Activated naive CD4-positive, alpha-beta T cell treated with anti-CD3 and anti-CD28 coated beads, Interleukin-2, amount 50 U/mL, for 24 hours (primary cell): Measurements from ENCODE around the gene CCDC102A.
A peak's percentile ranks its signal among the peaks of the same experiment; 100 is the strongest.

ENCODE experiments used
- H3K27ac Mint-ChIP-seq: one replicate; pipeline ENCODE4 v1.8.0; 2021; ENCODE audit warnings: mild to moderate bottlenecking, mixed read lengths
- H3K27me3 Mint-ChIP-seq: one replicate; pipeline ENCODE4 v1.8.0; 2021; ENCODE audit warnings: mixed read lengths
- H3K36me3 Mint-ChIP-seq: one replicate; pipeline ENCODE4 v1.8.0; 2021; ENCODE audit warnings: mixed read lengths
- H3K4me1 Mint-ChIP-seq: one replicate; pipeline ENCODE4 v1.8.0; 2021; ENCODE audit warnings: mixed read lengths
- H3K4me3 Mint-ChIP-seq: one replicate; pipeline ENCODE4 v1.8.0; 2021; ENCODE audit warnings: mild to moderate bottlenecking, mixed read lengths
- H3K9me3 Mint-ChIP-seq: one replicate; pipeline ENCODE4 v1.8.0; 2021; ENCODE audit warnings: mixed read lengths

The CCDC102A gene

DNA sequence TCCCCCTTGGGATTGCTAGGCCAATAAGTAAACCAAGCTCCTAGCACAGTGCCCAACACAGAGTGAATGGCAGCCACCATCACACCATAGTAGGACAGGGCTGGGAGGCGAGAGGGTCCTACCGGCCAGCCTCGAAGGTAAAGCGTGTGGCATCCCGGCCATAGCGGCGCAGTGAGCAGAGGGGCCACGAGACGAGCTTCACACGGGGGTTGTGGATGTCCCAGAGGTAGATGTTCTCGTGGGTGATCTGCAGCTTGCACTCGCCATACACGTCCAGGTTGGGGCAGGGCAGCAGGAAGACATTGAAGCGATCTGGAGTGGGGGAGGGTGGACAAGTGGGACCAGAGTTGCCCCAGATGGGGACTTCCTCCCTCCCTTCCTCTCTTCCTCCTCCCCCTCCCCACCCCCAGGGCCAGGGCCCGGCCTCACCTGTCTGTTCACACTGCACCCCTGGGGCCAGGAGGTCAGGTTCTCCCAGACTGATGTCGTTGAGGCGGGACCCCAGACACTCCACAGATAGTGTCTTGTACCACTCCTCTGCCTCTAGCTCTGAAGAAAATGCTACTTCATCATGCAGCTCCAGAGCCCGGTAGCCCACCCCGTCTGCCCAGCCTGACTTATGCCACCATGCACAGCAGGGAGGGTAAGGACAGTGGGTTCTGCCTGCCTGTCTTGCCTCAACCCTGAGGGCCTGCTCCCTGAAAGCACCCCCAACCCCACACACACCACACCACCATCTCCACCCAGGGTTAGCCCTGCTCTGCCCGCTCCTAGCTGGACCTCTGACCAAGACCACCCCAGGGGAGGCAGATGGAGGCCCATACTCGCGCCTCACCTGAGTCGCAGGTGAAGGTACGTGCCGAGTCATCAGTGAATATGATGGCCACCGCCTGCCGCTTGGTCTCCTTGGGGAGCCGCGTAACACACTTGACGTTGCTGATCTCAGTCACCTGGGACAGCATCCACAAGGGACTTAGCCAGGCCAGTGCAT, 61.4 kb downstream of the CCDC102A start:
- H3K4me1 Mint-ChIP-seq: peaks cover 15% of the 10 kb centered on the region
- H3K4me3 Mint-ChIP-seq: no peak overlapping the region
- H3K27me3 Mint-ChIP-seq: no peaks in the 10 kb centered on the region
- peaks cover 6% of the 10 kb centered on the region for H3K36me3 Mint-ChIP-seq
- H3K27ac Mint-ChIP-seq: no peak overlapping the region
- no peaks in the 10 kb centered on the region for H3K9me3 Mint-ChIP-seq

DNA sequence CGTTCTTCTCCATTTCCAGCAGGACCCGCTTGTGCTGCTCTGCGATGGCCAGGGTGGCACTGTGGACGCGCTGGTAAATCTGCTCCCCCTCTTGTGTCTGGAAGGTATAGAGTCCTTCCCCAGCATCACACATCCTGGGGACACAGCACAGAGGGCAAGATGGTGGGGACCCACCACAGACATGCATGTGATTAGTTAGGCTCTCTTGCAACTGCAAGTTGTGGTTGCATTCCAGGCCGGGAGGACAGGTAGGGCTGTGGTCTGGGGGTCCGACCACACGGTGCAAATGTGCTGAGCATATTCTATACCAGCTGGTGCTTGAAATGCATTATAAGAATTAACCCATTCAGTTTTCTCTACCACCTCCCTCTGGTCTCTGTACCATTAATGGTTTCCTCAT, 62.5 kb downstream of the CCDC102A start:
- H3K4me3 Mint-ChIP-seq: no peak overlapping the region
- no peaks in the 10 kb centered on the region for H3K27me3 Mint-ChIP-seq
- peaks cover 15% of the 10 kb centered on the region for H3K4me1 Mint-ChIP-seq
- no peak overlapping the region for H3K27ac Mint-ChIP-seq
- H3K36me3 Mint-ChIP-seq: peaks cover 6% of the 10 kb centered on the region
- H3K9me3 Mint-ChIP-seq: no peaks in the 10 kb centered on the region

DNA sequence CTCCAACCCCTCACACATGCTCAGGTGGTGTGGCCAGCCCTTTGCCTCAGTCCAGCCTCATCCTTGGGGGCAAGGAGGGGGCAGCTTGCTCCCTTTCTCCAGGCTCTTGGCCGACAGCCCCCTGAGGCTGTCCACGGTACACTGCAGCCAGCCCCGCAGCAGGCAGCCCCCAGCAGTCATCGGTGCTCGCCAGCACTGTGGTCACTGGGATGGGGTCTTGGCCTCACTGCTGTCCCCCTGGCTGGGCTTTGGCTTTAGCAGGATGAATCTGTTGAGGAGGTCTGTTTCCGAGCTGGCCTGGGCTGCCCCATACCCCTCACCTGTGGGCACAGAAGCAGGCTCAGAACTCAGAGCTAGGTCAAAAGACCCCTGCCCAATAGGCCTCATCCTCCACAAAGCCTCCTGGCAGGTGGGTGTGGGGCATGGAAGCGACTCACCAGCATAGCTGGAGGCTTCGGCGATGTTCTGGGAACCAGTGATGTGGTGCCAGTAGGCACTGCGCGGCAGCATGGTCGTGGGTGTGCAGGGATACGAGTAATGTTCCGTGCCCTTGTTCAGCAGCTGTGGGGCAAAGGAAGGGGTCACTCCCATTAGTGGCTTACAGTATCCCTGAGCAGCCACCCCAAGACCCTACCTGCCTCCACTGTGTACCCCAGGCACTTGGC, 63.1 kb downstream of the CCDC102A start:
- no peaks in the 10 kb centered on the region for H3K27me3 Mint-ChIP-seq
- no peak overlapping the region for H3K27ac Mint-ChIP-seq
- no peak overlapping the region for H3K4me3 Mint-ChIP-seq
- H3K4me1 Mint-ChIP-seq: peaks cover 12% of the 10 kb centered on the region
- H3K36me3 Mint-ChIP-seq: peaks cover 4% of the 10 kb centered on the region
- H3K9me3 Mint-ChIP-seq: no peaks in the 10 kb centered on the region

DNA sequence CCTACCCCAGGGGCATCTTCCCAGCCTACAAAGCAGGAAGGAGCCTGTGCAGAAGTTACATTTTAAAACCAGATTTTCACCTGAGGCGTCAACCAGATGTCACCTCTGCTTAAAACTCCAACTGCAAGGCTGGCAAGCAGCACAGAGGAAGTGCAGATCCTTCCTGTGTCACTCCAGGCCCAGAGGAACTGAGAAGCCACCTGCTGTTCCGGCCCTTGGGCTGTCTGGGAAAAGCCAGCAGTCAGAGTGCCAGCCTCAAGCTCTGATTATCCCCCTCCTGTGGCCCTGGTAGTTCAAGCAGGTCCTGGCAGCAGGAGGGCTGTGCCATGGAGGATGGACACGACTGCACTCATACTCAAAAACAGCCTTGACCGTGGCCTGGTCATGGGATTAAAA, 63.7 kb downstream of the CCDC102A start:
- H3K27ac Mint-ChIP-seq: no peak overlapping the region
- peaks cover 5% of the 10 kb centered on the region for H3K36me3 Mint-ChIP-seq
- no peak overlapping the region for H3K4me3 Mint-ChIP-seq
- H3K4me1 Mint-ChIP-seq: peaks cover 12% of the 10 kb centered on the region
- H3K27me3 Mint-ChIP-seq: no peaks in the 10 kb centered on the region
- no peaks in the 10 kb centered on the region for H3K9me3 Mint-ChIP-seq

DNA sequence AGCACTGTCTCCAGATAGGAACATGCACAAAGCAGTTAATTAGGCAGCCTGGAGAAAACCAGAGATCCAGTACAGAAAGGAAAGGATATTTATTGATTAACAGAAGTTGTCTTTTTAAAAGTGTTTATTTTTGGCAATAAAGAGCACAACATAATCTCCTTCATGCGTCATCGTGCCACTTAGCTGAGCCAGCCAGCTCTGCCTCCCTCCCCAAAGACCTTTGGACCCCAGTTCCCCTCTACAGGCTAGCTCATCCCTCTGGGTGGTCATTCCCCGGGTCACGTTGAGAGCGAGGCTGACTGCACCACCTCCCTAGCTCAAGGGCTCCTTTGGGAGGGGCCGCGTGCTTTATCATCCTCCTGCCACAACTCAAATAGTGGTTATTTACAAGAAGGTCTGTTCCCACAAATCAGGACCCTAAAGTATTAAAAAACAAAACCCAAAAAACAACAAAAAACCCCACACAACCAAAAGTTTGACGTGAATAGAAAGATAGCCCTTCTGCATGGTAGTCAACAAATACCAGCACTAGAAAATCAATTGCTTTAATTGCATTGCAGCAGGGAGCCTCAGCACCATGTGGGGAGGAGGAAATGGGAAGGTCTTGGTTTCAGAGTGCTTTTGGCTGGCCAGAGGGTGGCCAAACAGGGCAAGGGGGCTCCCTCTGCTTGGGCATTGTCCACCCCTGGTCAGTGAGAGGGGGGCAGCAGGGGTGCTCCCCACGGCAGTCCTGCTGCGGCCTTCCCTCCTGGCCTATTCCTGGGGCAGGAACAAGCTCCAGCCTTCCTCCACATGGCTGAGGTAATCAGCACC, 64.3 kb downstream of the CCDC102A start:
- H3K27ac Mint-ChIP-seq: peak overlapping the region; percentile 67
- H3K27me3 Mint-ChIP-seq: no peaks in the 10 kb centered on the region
- H3K36me3 Mint-ChIP-seq: peaks cover 7% of the 10 kb centered on the region
- peaks cover 12% of the 10 kb centered on the region for H3K4me1 Mint-ChIP-seq
- H3K9me3 Mint-ChIP-seq: no peaks in the 10 kb centered on the region
- no peak overlapping the region for H3K4me3 Mint-ChIP-seq

DNA sequence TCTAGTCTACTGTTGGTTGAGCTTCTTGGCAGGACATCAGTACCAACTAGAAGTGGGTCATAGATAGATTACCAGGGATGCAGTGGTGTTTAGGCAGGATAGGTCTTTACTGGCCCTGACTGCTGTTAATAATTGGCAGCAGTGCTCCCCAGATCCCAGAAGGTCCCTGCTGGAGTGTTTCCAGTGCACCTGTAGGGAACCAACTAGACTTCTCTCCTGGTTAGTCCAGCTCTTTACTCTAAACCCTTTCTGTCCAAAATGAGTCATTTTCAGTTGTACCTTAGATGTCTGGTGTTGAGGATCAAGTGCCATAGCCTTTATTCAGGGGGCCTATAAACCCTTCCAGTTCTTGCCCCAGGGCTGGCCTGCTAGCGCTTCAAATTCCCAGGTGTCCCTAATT, 65.2 kb downstream of the CCDC102A start:
- Mint-ChIP-seq H3K4me3 (no peak overlapping the region), H3K27me3 (no peaks in the 10 kb centered on the region), H3K27ac (no peak overlapping the region), H3K9me3 (no peaks in the 10 kb centered on the region), H3K36me3 (peaks cover 7% of the 10 kb centered on the region), H3K4me1 (peaks cover 7% of the 10 kb centered on the region)

DNA sequence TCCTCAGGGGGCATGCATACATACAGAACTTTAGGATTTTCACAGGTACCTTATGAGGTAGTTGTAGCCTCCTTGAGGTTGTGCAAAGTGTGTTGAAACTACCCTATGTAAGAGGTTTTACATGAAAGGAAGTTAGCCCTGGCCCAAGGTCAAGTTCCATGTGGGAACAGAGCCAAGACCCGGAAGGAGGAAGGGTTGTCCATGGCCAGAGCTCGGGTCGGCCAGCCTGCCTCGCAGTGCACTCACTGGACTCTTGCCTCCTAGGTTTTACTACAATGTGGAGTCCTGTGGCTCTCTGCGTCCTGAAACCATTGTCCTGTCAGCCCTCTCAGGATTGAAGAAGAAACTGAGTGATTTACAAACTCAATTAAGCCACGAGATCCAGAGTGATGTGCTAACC, 65.7 kb downstream of the CCDC102A start:
- no peak overlapping the region for H3K4me3 Mint-ChIP-seq
- no peaks in the 10 kb centered on the region for H3K9me3 Mint-ChIP-seq
- peaks cover 7% of the 10 kb centered on the region for H3K36me3 Mint-ChIP-seq
- H3K4me1 Mint-ChIP-seq: peaks cover 8% of the 10 kb centered on the region
- H3K27me3 Mint-ChIP-seq: no peaks in the 10 kb centered on the region
- H3K27ac Mint-ChIP-seq: no peak overlapping the region

DNA sequence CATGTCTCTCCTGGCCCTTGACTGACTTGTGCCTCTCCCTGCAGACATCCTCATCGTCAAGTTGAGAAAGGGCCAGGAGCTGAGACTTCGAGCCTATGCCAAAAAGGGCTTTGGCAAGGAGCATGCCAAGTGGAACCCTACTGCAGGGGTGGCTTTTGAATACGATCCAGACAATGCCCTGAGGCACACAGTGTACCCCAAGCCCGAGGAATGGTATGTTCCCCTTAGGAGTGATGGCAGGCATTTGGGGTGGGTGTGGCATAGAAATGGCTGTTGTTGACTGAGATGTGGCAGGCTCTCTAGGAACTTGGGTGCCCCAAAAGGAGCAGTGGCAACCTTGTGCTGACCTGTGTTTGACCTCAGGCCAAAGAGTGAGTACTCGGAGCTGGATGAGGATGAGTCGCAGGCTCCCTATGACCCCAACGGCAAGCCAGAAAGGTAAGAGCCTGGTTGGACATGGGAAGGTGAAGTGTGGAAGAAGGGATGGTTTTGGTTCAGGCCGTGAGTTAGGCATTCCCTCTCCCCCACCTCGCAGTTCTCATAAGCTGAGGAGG, 66.4 kb downstream of the CCDC102A start:
- Mint-ChIP-seq H3K4me1 (peaks cover 13% of the 10 kb centered on the region), H3K4me3 (no peak overlapping the region), H3K27ac (no peak overlapping the region), H3K36me3 (peaks cover 7% of the 10 kb centered on the region), H3K9me3 (no peaks in the 10 kb centered on the region), H3K27me3 (no peaks in the 10 kb centered on the region)

DNA sequence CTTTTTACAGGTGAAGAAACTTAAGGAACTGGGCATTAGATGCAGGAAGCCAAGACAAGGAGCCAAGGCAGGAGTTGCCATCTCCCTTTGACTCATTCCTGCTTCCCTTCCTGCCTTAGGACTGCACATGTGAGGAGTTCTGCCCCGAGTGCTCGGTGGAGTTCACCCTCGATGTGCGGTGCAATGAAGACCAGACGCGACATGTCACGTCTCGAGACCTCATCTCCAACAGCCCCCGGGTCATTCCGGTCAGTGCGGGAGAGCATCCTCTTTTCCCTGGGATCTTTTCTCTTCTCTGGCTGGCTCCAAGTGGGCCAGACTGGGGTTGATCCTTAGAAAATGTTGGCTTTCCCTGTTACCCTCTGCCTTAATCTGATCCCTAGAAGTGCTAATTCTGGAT, 67.3 kb downstream of the CCDC102A start:
- no peaks in the 10 kb centered on the region for H3K27me3 Mint-ChIP-seq
- H3K9me3 Mint-ChIP-seq: no peaks in the 10 kb centered on the region
- peaks cover 11% of the 10 kb centered on the region for H3K36me3 Mint-ChIP-seq
- no peak overlapping the region for H3K4me3 Mint-ChIP-seq
- H3K27ac Mint-ChIP-seq: no peak overlapping the region
- peaks cover 21% of the 10 kb centered on the region for H3K4me1 Mint-ChIP-seq

DNA sequence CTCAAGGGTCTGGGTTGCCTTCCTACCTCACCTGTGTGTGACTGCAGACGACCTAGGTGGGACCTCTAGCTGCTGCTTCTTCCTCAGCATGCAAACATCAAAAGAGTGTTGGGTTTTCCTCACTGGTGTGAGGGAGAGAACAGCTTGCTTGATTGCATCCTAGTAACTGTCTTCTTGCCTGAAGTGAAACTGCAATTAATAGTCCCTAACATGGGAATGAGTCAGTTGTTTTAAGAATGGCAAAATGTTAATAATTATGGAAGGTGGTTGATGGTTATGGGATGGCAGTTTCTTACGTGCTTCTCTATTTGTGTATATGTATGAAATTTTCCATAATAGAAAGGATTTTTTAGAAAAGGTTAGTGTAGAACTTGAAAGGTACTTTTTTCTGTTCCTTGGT, 68.0 kb downstream of the CCDC102A start:
- no peak overlapping the region for H3K4me3 Mint-ChIP-seq
- H3K36me3 Mint-ChIP-seq: peaks cover 12% of the 10 kb centered on the region
- peaks cover 23% of the 10 kb centered on the region for H3K4me1 Mint-ChIP-seq
- no peaks in the 10 kb centered on the region for H3K9me3 Mint-ChIP-seq
- H3K27ac Mint-ChIP-seq: peak overlapping the region; percentile 62
- no peaks in the 10 kb centered on the region for H3K27me3 Mint-ChIP-seq

DNA sequence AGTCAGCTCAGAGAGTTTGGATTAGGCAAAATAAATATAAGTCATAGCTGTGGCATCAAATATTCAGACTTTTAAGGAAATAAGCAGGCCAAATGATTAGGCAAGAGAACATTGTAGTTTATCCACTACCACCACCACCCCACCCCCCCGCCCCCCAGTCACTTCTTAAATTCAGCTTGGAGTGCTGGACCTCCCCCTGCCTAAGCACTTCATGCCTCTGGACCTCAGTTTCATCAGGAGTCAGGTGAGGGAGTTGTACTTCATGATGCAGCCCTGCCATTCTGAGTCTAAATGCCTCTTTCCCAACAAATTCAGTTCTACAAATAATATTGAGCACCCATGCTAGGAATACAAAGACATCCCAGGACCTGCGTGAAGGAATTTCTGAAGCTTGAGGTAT, 71.8 kb downstream of the CCDC102A start:
- Mint-ChIP-seq H3K36me3 (peaks cover 12% of the 10 kb centered on the region), H3K4me1 (peaks cover 25% of the 10 kb centered on the region), H3K27ac (peak overlapping the region; percentile 47), H3K4me3 (peak overlapping the region; percentile 99), H3K27me3 (no peaks in the 10 kb centered on the region), H3K9me3 (no peaks in the 10 kb centered on the region)

DNA sequence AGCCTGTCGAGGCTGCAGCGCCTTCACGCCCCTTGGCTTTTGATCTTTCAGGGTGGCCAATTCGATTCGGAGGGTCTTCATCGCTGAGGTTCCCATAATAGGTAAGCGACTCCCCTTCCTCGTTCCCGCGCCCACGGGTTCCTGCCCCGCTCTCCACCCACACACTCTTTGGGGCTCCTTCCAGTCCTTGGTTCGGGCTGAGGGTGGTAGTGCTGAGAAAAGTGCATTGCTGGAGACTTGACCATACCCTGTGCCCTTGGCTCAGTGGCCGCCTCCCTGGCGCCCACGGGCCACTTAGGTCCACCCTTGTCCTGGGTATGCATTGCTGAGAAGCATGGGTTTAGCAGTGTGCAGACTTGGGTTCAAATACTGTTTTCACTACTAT, 73.4 kb downstream of the CCDC102A start:
- H3K27me3 Mint-ChIP-seq: no peaks in the 10 kb centered on the region
- H3K27ac Mint-ChIP-seq: peak overlapping the region; percentile 87
- peaks cover 25% of the 10 kb centered on the region for H3K4me1 Mint-ChIP-seq
- peaks cover 11% of the 10 kb centered on the region for H3K36me3 Mint-ChIP-seq
- no peaks in the 10 kb centered on the region for H3K9me3 Mint-ChIP-seq
- peak overlapping the region; percentile 99 for H3K4me3 Mint-ChIP-seq

DNA sequence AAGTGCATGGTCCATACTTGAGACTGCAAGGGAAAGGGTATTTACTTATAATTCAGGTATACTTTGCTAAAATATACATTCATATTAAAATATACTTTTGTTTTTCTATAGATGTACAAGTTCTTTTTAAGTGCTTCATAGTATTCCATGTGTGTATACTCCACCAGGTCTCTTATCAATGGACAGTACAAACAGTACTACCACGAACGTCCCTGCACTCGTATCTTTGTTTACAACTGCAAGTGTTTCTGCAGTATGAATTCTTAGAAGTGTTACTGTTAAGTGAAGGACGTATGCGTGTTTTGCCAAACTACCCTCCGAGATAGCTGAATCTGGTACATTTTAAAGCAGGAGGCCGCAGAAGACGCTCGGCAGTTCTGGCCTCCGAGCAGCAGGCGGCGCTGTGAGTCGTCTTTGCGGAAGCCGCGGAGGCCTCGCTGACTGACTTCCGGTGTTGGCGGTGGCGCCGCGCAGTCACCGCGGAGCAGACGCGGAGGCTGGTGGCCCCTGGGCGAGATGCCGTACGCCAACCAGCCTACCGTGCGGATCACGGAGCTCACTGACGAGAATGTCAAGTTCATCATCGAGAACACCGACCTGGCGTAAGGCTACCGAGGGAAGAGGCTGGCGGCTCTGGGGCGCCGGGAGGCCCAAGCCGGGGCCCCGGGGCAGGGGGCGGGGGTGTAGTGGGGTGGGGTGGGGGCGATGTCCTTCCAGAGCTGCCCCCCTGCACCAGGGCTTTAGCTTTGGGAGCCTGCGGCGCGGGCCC, 74.0 kb downstream of the CCDC102A start, which contains the start of gene POLR2C:
POLR2C (plus strand) TSS at position 471 of the 769 bp plus-strand sequence; CDS start at position 517, 46 bp downstream.
- Mint-ChIP-seq H3K4me3 (peak within 1 kb of the TSS; percentile 99), H3K27me3 (no peaks in the 10 kb centered on the region), H3K4me1 (peaks cover 25% of the 10 kb centered on the region), H3K9me3 (no peaks in the 10 kb centered on the region), H3K36me3 (peaks cover 10% of the 10 kb centered on the region), H3K27ac (peak within 1 kb of the TSS; percentile 100)
